ENCODE data around the gene ZNF202.
A peak's percentile ranks its signal among the peaks of the same experiment; 100 is the strongest.
"Not testable (repeated sequence)": the region's sequence is repeated elsewhere in the genome, so short reads cannot be mapped to it uniquely, and the experiment has no call there.

ZNF202 gene

GRCh38 chr11:123738374-123738773 is 3.1 kb downstream of the ZNF202 start:
- no peak for DNase-seq

- DNase-seq, result no peak
These were observed 4.7 kb downstream of the ZNF202 start for GRCh38 chr11:123736769-123737168.

- no peak for DNase-seq
These were observed 11.9 kb downstream of the ZNF202 start for GRCh38 chr11:123729602-123730001.

GRCh38 chr11:123725995-123726655 is 15.3 kb downstream of the ZNF202 start:
- DNase-seq, result no peak

GRCh38 chr11:123719452-123719851 is 22.0 kb downstream of the ZNF202 start:
- no peak for DNase-seq

- DNase-seq, result no peak
These were observed 23.0 kb downstream of the ZNF202 start for GRCh38 chr11:123718469-123718868.

GRCh38 chr11:123718063-123718462 is 23.4 kb downstream of the ZNF202 start:
- DNase-seq, result no peak

- DNase-seq, result not testable (repeated sequence)
These were observed 28.8 kb downstream of the ZNF202 start for GRCh38 chr11:123712627-123713026.

GRCh38 chr11:123707606-123708205 is 33.8 kb downstream of the ZNF202 start:
- DNase-seq, result peak; percentile 47

- DNase-seq, result no peak
These were observed 34.3 kb downstream of the ZNF202 start for GRCh38 chr11:123707206-123707605.

GRCh38 chr11:123704341-123704740 is 37.1 kb downstream of the ZNF202 start:
- no peak for DNase-seq

- no peak for DNase-seq
These were observed 38.8 kb downstream of the ZNF202 start for GRCh38 chr11:123702696-123703095.

GRCh38 chr11:123702139-123702538 is 39.3 kb downstream of the ZNF202 start:
- DNase-seq, result no peak

- no peak for DNase-seq
These were observed 40.7 kb downstream of the ZNF202 start for GRCh38 chr11:123700772-123701171.

- DNase-seq, result no peak
These were observed 42.8 kb downstream of the ZNF202 start for GRCh38 chr11:123698546-123699127.

GRCh38 chr11:123696183-123696582 is 45.3 kb downstream of the ZNF202 start:
- DNase-seq, result no peak

GRCh38 chr11:123695231-123695630 is 46.2 kb downstream of the ZNF202 start:
- DNase-seq, result no peak

GRCh38 chr11:123694551-123694950 is 46.9 kb downstream of the ZNF202 start:
- no peak for DNase-seq

- DNase-seq, result no peak
These were observed 48.5 kb downstream of the ZNF202 start for GRCh38 chr11:123692961-123693360.

- no peak for DNase-seq
These were observed 51.0 kb downstream of the ZNF202 start for GRCh38 chr11:123690485-123690884.

- DNase-seq, result no peak
These were observed 56.9 kb downstream of the ZNF202 start for GRCh38 chr11:123684601-123685000.

GRCh38 chr11:123683428-123684170 is 57.9 kb downstream of the ZNF202 start:
- DNase-seq, result no peak

GRCh38 chr11:123682696-123683410 is 58.6 kb downstream of the ZNF202 start:
- no peak for DNase-seq
